GM18909 (cell line): ENCODE results near the gene ANKRD50.
A peak's percentile ranks its signal among the peaks of the same experiment; 100 is the strongest.

ENCODE experiments used
- ATAC-seq: cut with Tn5 transposase; IDR thresholded peaks from one replicate; pipeline ENCODE4 v1.9.1; 2021; ENCODE audit warnings: mild to moderate bottlenecking; ENCODE audit not compliant: unreplicated experiment, poor library complexity

ANKRD50 gene

GRCh38 chr4:124712372-124713184 lies at the start of gene ANKRD50:
ANKRD50 (minus strand) TSS chr4:124712732; CDS start chr4:124710511, 2,221 bp downstream.
- peak; percentile 76 for ATAC-seq

GRCh38 chr4:124757126-124757525 lies 44.6 kb upstream of the ANKRD50 start:
- ATAC-seq = no peak

DNA sequence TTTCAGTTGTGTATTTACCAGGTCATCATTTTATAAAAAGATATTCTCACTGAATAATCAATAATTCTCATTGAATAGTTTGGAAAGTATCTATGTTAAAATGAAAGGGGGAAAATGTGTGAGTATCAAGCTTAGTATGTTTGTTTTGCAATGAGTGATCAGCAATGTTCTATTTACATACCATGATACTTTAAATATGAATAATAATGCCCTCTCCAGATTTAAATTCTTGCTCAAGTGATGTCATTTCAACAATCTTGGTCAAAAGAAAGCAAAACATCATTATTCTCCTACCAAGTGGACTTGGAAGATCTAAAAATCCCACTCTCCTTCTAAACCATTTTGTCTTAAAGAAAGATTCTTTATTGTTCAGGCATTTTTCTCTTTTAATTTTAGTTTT lies 42.1 kb upstream of the ANKRD50 start:
- ATAC-seq = no peak

DNA sequence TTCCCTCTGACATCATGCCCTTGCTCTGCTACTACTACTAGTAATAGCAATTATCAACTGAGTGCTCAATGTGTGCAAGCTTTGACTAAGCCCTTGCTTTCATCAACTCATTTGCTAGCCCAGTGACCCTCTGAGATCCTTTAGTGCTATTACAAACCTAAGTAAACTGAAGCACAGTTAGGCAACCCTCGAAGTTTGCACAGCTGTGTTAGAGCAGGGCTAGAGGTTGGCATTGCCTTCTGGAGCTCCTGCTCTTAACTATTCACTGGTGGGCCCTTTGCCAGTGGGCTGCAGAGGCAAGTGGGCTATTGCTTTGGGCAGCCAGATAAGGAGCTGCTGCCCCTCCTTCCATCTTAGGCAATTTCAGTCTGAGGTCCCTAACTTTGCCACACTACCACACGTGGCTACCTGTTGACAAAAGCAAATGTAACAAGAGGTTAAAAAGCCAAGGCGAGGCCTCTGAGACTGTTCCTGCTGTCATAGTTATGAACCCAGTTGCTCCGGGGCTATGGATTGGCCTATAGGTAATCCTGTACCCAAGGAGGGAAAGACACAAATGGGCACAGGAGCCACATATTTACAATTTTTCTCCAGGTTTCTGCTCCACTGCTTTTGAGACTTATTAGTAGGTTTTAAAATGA lies 41.5 kb upstream of the ANKRD50 start:
- ATAC-seq = no peak

- ATAC-seq = no peak
Observed at GRCh38 chr4:124749421-124749820, 36.9 kb upstream of the ANKRD50 start.

- no peak for ATAC-seq
Observed at GRCh38 chr4:124748965-124749364, 36.4 kb upstream of the ANKRD50 start.

- no peak for ATAC-seq
Observed at GRCh38 chr4:124745985-124746801, 33.7 kb upstream of the ANKRD50 start.

DNA sequence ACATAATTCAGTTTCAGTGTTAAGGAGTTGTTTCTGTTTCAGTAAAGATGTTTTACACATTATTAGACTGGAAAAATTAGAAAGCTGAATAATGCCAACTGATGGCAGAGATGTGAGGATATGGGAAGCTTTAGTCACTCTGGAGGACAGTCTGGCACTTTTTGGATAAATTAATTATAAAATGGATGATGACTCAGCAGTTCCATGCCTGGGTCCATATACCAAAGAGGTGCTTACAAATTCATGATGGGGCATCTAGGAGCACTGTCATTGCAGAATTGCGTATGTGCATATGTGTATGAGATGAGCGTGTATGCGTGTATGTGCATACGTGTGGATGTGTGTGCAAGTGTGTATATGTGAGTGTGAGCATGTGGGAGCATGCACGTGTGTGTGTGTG lies 31.2 kb upstream of the ANKRD50 start:
- no peak for ATAC-seq

DNA sequence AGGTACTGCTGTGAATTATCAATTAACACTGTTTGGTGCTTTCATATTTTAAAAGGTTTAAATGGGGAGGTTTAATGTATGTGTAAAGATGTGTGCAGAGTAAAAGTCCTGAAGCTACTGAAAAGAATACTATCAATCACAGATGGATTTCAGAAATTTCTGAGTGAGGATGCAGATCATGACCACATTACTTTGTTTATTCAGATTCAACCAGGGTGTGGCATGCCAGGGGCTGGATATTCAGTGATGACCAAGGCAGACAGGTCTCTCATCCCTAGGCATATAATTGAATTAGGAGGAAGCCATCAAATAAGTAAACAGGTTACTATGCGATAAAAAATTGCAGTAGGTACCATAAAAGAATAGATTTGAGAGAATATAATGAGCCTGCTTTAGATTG lies 28.0 kb upstream of the ANKRD50 start:
- ATAC-seq = no peak

GRCh38 chr4:124738994-124739393 lies 26.5 kb upstream of the ANKRD50 start:
- ATAC-seq = no peak

DNA sequence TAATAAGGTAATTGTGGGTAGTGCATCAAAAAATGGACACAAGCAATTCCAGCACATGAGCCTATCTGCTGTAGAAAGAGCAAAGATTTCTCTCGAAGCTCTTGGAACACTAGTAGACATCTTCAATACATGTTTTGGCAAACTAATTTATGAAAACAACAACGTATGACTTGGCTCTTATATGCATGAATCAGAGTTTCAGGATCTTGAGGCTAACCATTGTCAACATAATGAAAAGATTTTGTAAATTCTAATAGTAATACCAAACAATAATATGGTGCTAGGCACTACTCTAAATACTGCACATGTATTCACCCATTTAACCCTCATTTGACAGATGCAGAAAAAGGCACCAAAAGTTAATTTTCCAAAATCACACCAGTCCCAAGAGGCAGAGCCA lies 25.1 kb upstream of the ANKRD50 start:
- ATAC-seq = no peak

DNA sequence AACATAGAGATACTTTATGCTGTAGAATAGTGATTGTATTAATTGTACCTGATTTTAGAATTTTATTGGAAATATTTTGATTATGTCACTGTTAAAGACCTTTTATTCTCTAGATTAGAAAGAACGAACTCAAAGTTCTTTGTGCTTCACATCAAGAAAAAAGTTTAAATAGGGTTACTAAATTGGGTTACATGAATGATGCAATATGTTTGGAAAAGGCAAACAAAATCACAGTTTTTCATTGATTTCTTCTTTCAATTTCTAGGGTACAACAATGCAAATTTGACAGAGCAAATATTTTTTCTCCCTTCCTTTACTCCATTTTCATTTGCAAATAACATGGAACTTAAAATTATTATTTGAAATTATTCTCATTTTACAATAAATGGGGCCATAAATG lies 24.0 kb upstream of the ANKRD50 start:
- no peak for ATAC-seq

DNA sequence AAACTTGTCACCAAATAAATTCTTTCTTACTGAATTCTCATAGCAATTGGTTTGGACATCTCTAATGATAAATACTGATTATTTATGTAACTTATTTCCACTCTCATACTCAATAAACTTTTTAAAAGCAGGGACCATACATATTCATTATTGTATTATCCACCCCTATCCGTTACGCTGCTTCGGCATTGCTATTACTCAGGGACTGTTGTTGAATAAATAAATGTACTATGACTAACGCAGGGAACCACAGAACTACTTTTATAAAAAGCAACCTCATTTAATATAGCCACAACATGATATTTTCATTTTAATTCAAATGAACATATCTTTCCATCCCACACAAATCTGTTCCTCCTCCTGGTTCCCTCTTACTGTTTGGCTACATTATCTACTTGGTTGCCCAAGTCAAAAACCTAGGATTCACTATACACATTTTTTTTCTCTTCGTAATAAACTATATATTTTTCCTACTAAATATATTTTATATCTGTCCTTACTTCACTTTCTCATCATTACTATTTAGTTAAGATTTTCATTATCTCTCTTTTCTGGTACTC lies 14.9 kb upstream of the ANKRD50 start:
- ATAC-seq = no peak

GRCh38 chr4:124726269-124726668 lies 13.7 kb upstream of the ANKRD50 start:
- no peak for ATAC-seq

GRCh38 chr4:124722071-124722470 lies 9.5 kb upstream of the ANKRD50 start:
- ATAC-seq = no peak

GRCh38 chr4:124717101-124717500 lies 4.6 kb upstream of the ANKRD50 start:
- no peak for ATAC-seq

DNA sequence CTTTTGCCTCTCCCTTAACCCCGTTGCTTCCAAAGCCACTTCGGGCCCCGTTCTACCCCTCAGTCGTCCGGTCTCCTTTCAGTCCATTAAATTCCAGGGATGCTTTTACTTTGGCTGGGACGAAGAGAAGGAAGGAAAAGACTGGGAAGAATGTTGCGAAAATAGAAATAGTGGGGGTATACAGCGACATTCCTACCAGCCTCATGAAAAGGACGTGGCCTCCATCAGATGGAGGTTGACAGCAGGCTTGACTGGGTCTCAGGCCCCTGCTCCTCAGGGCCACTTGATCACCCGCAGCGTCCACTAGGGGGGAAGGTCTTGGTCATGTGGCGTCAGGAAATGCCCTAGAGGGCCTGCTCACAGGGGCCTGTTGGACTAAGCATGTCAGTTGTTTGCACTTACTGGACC lies 657 bp upstream of the ANKRD50 start:
- ATAC-seq = peak; percentile 47

DNA sequence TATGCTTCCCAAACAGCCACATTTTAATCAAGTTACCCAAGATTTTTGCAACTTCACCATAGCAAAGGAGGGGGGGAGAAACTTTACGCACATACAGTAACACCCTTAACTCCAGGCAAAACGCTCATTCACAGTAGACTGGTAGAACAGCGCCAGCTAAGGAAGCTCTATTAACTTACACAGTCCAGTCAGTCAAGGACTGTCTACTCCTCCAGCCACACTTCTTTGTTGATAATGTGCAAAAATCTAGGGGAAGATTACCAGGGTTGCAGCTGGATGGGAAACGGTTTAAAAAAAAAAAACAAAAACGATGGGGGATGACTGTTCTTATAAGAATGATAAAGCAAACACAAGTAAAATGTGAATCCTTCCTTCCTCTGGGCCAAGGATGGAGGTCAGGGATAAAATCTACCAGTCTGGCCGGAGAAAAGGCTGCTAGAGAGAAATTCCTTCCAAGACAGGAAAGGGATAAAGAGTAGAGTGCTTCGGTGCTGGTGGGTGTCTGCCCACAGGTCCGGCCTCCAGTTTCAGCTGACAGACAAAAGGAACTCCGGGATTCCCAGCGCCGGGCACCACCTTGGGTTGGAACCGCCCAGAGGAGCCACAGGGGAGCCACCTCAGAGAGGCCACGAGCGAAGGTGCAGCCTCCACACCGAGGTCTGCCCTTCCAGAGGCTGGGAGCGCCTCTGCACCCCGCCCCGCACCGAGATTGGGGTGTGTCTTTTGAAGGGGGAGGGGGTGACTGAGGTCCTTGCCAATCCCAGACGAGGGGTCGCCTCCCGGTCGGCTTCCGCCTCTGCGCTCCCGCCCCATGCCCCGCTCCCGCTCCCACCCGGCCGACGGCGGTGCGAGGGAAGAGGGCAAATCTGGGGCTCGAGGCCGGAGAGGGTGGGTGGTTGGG lies 811 bp downstream of the ANKRD50 start:
- ATAC-seq = peak; percentile 21

DNA sequence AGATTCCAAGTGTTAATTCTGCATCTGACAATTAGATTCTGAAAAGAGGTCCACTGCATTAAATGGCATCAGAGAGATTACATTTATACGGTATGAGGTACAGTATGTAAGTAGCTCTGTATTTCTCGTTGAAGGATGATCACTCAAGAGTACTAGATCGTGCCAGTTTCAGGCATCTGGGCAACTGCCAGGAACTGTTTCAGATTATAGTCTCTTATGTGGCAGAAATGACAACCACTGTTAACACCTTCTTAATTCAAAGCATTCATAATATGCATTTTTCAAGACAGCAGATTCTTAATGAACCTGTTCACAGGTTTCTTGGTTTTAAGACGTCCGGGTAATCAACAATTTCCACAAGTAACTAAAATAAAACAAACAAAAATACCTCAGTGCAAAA lies 1.6 kb downstream of the ANKRD50 start:
- ATAC-seq = no peak
